Activated B cell treated with CpG ODN at 0.5 μM for 24 hours (primary cell): ENCODE measurements around the gene APBA1. TPM values are rescaled to one million over a fixed set of nuclear protein-coding genes. Genes with fewer than 3 reads are reported as not detected.

Source experiments
- ATAC-seq: fragments of 200-7000 bp; cut with Tn5 transposase; one replicate; pipeline ENCODE4 v1.10.0; 2021; ENCODE audit warnings: low read depth, mild to moderate bottlenecking, moderate library complexity
- CTCF ChIA-PET: fragments of 350-600 bp; sonication (Branson Sonifier 250); formaldehyde crosslinking; loops from one replicate; lab custom pipeline; 2021; ENCODE audit warnings: antibody characterized with exemption; lab: Charles Lee
- POLR2A ChIA-PET: fragments of 350-600 bp; sonication (Branson Sonifier 250); formaldehyde crosslinking; loops from one replicate; lab custom pipeline; 2021; ENCODE audit warnings: antibody characterized with exemption; lab: Charles Lee
- DNase-seq: peaks from one replicate; pipeline ENCODE4 v3.0.0; 2022
- H3K27ac Mint-ChIP-seq: one replicate; pipeline ENCODE4 v1.8.0; 2020; ENCODE audit warnings: mixed read lengths
- H3K27me3 Mint-ChIP-seq: one replicate; pipeline ENCODE4 v1.8.0; 2021; ENCODE audit warnings: mixed read lengths
- H3K36me3 Mint-ChIP-seq: one replicate; pipeline ENCODE4 v1.8.0; 2021; ENCODE audit warnings: low read depth, mixed read lengths
- H3K4me1 Mint-ChIP-seq: one replicate; pipeline ENCODE4 v1.8.0; 2021; ENCODE audit warnings: mixed read lengths
- H3K4me3 Mint-ChIP-seq: one replicate; pipeline ENCODE4 v1.8.0; 2020; ENCODE audit warnings: mild to moderate bottlenecking, mixed read lengths
- H3K9me3 Mint-ChIP-seq: one replicate; pipeline ENCODE4 v1.8.0; 2020; ENCODE audit warnings: mixed read lengths
- intact Hi-C: fragments of 100-400 bp; cut with micrococcal nuclease; formaldehyde crosslinking; loops from one replicate; pipeline ENCODE4 v1.15.1; 2024
- total RNA-seq: library from RNA; stranded (reverse); gene quantifications from 2 replicates; pipeline ENCODE4 v1.2.3, GENCODE V29; 2022
- TF ChIP-seq, protein P1 (sequence below): fragments of 200-600 bp; IDR thresholded peaks from one replicate; pipeline ENCODE4 v1.8.0; 2022; ENCODE audit warnings: antibody characterized with exemption, mild to moderate bottlenecking

Gene APBA1
- total RNA-seq, 1 donor from 2014 or later, result not detected

DNA sequence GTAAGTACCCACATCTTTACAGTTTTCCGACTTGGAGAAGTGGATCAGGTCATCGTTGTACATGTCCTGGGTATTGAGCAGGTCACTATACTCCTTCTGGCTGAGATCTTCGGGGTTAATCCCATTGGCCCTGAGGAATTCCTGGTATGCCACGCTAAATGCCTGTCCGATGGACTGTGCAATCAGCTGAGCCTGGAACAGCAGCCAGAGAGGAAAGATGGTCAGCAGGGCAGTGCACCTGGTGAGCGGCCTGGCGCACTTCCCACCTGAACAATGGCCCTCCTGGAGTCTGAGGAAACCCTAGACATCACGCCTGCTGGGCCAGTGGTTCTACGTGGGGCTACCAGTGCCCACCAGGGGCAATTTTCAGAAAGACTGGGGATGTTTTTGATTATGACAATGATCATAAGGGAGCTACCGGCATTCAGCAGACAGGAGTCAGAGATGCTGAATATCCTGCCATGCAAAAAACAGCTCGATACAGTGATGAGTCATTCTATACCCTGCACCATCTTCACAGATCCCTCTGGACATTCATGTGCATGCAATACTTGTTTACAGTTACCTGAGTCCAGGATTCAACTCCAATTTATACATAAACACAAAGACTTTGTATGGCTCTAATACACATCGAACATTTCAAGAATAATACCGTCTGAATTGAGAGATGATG lies 219.9 kb downstream of the APBA1 start:
- Mint-ChIP-seq H3K27ac (no peak overlapping the region), H3K4me3 (no peak overlapping the region), H3K9me3 (peaks cover under 1% of the 10 kb centered on the region), H3K4me1 (no peaks in the 10 kb centered on the region), H3K27me3 (peaks cover 5% of the 10 kb centered on the region), H3K36me3 (no peaks in the 10 kb centered on the region)
- intact Hi-C loops, result no loop called here
- TF ChIP-seq, protein P1, sequence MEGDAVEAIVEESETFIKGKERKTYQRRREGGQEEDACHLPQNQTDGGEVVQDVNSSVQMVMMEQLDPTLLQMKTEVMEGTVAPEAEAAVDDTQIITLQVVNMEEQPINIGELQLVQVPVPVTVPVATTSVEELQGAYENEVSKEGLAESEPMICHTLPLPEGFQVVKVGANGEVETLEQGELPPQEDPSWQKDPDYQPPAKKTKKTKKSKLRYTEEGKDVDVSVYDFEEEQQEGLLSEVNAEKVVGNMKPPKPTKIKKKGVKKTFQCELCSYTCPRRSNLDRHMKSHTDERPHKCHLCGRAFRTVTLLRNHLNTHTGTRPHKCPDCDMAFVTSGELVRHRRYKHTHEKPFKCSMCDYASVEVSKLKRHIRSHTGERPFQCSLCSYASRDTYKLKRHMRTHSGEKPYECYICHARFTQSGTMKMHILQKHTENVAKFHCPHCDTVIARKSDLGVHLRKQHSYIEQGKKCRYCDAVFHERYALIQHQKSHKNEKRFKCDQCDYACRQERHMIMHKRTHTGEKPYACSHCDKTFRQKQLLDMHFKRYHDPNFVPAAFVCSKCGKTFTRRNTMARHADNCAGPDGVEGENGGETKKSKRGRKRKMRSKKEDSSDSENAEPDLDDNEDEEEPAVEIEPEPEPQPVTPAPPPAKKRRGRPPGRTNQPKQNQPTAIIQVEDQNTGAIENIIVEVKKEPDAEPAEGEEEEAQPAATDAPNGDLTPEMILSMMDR, result no peak
- no peak for ATAC-seq
- CTCF ChIA-PET, result no interaction called here
- no peak for DNase-seq
- POLR2A ChIA-PET, result no interaction called here

DNA sequence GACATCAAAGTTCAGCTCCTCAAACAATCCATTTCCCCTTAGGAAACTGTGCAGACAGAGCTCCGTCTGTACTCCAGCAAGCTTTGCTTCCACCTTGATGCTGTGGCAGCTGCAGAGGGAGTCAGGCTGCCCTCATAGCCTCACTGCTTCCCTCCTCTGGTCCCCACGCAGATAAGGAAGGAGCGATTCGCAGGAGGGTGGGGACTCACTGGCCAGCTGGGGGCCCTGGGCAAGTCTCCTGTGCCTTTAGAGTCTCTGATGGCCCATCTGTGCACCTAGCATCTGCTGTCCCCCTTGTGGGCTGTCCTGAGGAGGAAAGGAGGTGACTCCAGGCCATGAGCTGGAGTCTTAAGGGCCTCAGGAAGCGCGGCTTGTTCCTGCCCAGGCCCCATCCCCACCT lies 225.7 kb downstream of the APBA1 start:
- ChIA-PET CTCF (interaction anchor here (1.4 kb wide), 1 partner anchor 25 kb away, joined by 6 read pairs; no protein-coding TSS in a partner anchor), POLR2A (no interaction called here)
- TF ChIP-seq, protein P1, result no peak
- DNase-seq, result no peak
- intact Hi-C loops, result no loop called here
- no peak overlapping the region for H3K27ac Mint-ChIP-seq
- no peak for ATAC-seq
- no peaks in the 10 kb centered on the region for H3K4me1 Mint-ChIP-seq
- H3K27me3 Mint-ChIP-seq, result peaks cover 7% of the 10 kb centered on the region
- H3K4me3 Mint-ChIP-seq, result no peak overlapping the region
- no peaks in the 10 kb centered on the region for H3K36me3 Mint-ChIP-seq
- peaks cover 2% of the 10 kb centered on the region for H3K9me3 Mint-ChIP-seq

DNA sequence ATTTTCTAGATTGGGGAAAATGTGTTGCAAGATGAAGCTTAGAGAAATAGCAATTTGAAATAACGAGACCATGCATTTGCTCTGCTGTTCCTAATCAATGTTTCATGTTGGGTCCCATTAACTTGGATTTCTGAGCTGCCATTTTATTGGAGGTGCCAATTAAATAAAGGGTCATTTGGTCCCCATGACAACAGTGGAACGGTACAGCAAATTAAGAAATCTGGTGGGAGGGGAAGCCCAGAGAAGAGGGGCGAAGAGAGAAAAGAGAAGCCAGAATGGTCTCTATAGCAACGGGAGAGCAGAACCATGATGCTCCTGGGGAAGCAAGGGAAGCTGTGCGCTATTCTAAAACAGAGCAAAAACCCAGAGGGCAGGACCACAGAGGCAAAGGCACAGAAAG lies 226.9 kb downstream of the APBA1 start:
- CTCF ChIA-PET, result no interaction called here
- DNase-seq (no peak), ATAC-seq (no peak)
- peaks cover 5% of the 10 kb centered on the region for H3K27me3 Mint-ChIP-seq
- no peaks in the 10 kb centered on the region for H3K36me3 Mint-ChIP-seq
- H3K9me3 Mint-ChIP-seq, result peaks cover 2% of the 10 kb centered on the region
- POLR2A ChIA-PET, result no interaction called here
- no peaks in the 10 kb centered on the region for H3K4me1 Mint-ChIP-seq
- no peak overlapping the region for H3K27ac Mint-ChIP-seq
- intact Hi-C loops, result no loop called here
- TF ChIP-seq, protein P1, result no peak
- H3K4me3 Mint-ChIP-seq, result no peak overlapping the region

DNA sequence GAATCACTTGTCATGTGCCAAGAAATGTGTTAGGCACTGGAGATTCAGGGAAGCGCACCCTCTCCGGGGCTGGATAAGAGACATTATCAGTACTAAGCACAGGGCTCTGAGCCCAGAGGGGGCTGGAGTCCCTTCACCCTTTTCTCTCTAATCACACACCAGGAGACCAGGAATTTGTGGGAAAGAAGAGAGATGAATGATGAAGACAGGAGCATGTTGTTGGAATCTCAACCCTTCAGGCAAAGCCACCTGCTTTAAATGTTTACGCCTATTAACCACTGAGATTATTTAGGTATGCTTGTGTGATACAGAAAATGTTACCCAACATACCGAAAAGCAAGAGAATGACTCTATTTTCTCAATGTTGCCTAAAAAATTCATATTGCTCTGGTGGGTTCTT lies 227.4 kb downstream of the APBA1 start:
- TF ChIP-seq, protein P1, result no peak
- no peak for DNase-seq
- Mint-ChIP-seq H3K27ac (no peak overlapping the region), H3K36me3 (no peaks in the 10 kb centered on the region), H3K27me3 (peaks cover 5% of the 10 kb centered on the region), H3K4me3 (no peak overlapping the region), H3K4me1 (no peaks in the 10 kb centered on the region), H3K9me3 (peaks cover 2% of the 10 kb centered on the region)
- intact Hi-C loops, result no loop called here
- POLR2A ChIA-PET, result no interaction called here
- CTCF ChIA-PET, result no interaction called here
- no peak for ATAC-seq

DNA sequence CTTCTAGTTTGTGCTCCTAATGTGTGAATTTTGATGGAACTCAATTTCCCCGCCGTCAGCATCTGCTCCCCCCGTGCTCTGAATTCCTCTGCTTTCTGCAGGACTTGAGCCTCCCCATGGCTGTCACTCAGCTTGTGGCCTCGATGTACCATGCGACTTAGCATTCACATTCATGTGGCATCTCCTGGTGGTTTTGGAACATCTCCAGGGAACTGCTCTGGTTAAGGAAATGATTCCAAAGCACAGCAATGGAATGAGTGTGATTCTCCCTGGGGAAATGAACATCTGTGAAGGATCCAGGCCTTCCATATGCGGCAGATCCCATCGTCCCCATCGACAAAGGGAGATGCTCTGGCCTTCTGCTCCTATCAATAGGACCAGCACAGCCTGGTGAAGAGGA lies 228.2 kb downstream of the APBA1 start:
- no peak overlapping the region for H3K4me3 Mint-ChIP-seq
- ChIA-PET POLR2A (no interaction called here), CTCF (no interaction called here)
- peaks cover 2% of the 10 kb centered on the region for H3K9me3 Mint-ChIP-seq
- peaks cover 5% of the 10 kb centered on the region for H3K27me3 Mint-ChIP-seq
- no peaks in the 10 kb centered on the region for H3K36me3 Mint-ChIP-seq
- H3K4me1 Mint-ChIP-seq, result no peaks in the 10 kb centered on the region
- intact Hi-C loops, result no loop called here
- no peak for ATAC-seq
- no peak for DNase-seq
- no peak overlapping the region for H3K27ac Mint-ChIP-seq
- TF ChIP-seq, protein P1, result no peak
